GM19463 (cell line): ENCODE measurements around the gene PDPK1.
"Not testable (repeated sequence)": the region's sequence is repeated elsewhere in the genome, so short reads cannot be mapped to it uniquely, and the experiment has no call there.

Experiments
- ATAC-seq: cut with Tn5 transposase; IDR thresholded peaks from one replicate; pipeline ENCODE4 v1.9.1; 2021; ENCODE audit warnings: mild to moderate bottlenecking, moderate library complexity; ENCODE audit not compliant: unreplicated experiment

The PDPK1 gene

DNA sequence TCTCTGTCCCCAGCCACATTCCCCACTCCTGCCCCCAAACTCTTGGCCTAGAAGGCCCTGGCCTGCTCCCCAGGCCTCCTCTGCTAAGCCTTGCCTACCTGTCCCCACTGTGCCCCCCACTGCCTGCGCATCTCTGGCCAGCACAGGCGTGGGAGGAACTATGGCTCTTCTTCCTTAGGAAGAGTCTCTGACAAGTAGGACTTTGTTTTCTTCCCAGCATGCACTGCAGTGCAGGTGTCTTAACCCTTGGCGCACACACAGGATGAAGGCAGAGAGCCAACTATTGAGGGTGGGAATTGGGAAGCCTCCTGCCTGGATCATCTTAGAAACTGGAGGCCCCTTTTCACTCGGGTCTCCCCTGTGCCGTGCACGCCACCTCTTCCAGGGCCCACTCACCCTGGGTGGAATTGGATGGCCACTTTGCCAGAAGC lies 14.0 kb upstream of the PDPK1 start:
- ATAC-seq = no peak

DNA sequence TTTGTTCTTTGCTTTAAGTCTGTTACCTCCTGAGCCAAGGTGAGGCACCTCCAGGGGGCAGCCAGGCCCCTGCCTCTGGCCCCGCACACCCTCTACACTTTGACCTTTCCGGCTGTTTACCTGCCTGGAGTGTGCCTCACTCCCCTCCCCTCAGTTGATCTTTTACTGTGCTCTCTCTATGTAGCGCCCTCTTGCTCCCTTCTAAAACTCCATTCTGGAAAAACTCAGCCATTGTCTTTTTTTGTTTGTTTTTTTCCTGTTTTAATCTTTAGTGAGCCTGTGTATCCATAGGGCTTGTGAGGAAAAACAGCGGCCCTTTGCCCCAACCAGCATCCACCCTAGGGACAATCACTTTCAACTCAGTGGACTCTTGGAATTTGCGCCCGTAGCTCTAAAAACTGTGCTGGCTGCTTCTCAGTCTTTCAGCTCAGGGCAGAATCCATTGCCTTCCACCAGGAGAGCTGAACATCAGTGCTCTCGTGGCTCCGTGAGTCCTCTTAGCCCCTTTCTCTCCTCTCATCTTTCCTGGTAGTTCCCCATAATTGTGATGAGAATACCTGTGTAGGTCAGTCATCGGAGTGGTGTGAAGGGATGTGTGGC lies 13.4 kb upstream of the PDPK1 start:
- ATAC-seq = no peak

DNA sequence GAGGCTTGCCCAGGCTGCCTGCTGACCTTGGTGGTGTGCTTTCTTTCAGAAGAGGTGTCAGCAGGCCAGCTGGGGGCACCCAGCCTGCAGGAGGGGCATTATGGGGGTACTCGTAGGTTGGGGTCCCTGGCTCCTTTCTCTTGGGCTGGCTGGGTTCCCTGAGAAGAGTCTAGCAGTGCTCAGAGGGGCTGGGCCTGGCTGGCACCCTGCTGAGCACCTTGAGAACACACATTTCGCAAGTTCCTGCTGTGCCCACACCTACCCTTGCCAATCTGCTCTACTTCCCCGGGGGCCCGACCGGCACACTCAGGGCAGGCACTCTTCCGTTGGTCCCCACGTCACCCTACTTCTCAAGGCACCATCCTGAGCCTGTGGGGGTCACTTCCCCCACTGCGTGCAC lies 11.7 kb upstream of the PDPK1 start:
- ATAC-seq = no peak

DNA sequence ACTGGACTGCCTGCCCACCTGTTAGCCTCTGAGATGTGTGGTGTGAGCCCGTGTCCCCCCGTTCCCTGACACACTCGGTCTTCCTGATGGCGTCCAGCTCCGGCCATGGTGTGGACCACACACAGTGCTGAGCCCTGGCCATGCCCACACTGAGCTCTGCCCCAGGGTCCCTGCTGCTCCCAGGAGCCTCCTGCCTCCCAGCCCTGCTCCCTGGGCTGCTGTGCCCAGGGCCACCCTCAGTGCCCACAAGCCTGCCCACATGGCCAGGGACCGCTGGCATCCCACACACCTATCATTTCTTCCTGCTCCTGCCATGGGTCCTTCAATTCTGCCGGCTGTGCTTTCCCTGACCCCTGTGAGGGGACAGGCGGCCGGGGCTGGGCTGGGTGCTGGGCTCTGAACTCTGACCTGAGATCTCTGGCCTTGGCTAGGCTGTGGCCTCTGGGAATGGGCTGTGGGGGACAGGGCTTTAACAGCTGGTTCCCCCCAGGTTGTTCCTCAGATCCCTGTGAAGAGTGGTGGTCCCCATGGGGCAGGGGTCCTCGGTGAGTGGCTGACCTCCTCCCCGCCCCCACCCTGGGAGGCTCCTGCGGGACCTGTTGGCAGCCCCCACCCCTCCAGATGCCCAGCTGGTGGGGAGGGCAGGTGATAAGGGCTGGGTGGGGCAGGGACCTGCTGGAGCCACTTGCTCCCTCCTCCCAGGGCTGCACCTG lies 10.6 kb upstream of the PDPK1 start:
- ATAC-seq = no peak

DNA sequence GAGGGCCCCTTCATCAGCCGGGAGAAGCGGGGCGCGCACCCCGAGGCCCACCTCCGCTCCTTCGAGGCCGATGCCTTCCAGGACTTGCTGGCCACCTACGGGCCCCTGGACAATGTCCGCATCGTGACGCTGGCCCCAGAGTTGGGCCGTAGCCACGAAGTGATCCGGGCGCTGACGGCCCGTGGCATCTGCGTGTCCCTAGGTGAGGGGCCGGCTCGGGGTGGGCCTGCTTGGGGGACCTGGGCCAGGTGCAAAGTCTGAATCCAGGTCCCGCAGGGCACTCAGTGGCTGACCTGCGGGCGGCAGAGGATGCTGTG lies 10.1 kb upstream of the PDPK1 start:
- ATAC-seq = no peak

DNA sequence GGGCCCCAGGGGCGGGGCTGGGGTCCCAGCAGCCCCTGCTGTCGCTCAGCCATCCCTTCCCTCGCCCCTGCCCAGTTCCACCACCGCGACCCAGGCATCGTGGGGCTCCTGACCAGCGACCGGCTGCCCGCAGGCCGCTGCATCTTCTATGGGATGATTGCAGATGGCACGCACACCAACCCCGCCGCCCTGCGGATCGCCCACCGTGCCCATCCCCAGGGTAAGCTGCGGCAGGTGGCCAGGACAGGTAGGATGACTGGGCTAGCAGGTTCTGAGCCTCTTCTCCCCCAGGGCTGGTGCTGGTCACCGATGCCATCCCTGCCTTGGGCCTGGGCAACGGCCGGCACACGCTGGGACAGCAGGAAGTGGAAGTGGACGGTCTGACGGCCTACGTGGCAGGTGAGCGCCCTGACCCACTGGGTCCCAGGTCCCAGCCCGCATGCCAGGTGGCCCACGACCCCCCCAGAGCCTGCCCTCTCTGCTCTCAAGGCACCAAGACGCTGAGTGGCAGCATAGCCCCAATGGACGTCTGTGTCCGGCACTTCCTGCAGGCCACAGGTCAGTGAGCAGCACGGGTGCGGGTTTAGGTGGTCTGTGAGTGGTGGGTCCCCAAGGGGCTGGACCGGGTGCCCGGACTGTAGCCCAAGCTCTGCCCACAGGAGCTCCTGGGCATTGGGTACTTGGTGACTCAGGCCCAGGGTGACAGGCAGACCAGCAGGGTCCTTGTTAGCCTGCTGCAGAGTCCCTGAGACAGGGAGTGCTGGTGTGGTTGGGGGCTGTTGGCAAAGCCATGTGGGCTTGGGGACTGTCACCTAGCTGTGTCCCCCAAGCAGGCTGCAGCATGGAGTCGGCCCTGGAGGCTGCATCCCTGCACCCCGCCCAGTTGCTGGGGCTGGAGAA lies 9.4 kb upstream of the PDPK1 start:
- ATAC-seq = no peak

DNA sequence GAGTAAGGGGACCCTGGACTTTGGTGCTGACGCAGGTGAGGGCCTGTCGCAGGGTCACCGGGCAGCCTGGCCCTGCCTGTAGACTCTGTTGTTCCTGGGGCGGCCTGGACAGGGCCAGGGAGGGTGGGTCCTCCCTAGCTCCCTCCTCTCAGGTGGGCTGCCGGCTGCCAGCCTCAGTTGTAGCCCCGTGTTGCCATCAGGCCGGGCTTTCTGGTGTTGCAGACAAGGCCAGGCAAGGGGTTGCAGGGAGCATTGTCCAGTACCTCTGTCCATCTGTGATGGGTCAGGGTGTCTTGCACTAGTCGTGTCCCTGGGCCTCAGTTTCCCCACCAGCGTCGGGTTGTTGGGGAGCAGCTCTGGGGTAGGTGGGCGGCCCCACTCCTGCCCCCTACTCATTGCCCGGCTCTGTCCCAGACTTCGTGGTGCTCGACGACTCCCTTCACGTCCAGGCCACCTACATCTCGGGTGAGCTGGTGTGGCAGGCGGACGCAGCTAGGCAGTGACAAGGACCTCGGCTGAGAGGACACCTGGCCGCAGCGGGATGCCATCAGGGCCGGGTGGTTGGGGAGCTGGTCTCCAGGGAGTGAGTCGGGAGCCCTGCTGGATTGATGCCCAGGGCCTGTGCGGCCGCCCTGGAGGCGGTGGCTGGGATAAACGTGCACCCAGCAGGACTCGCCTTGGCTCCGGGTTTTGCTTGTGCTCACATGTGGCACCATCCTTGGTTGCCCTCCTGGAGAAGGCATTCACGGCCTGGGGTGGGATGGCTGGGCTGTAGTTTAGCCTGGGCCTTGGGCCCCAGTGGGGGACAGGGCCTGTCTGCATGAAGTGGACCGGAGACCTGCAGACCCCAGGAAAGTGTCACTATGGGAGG lies 8.5 kb upstream of the PDPK1 start:
- ATAC-seq = no peak

DNA sequence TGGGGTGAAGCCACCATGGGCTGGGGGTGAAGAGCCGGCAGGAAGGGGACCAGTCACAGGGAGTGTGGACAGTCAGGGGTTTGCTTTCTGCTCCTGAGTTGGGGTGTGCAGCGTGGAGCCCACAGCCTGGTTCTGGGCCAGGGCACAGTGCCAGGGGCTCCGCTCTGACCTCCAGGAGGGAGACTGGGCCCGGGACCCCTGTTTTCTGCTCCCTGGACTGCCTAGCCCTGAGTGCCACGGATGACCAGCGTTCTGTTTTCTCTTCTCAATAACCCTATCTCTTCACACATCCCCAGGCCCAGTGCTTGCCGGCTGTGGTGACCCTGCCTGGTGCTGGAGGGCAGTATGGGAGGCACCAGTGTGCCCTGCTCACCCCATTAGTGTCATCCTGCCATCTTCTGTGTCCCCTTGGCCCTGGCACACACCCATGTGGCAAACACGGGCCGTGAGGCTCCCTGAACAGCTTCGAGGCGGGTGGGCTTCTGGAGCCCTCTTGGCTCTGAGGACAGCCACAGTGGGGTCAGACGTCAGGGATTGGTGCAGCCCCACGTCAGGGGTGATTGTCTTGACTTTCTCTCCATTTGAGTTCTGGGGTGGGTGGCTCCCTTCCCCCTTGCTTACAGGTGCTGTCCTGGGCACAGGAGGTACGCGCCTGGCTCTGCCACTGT lies 7.7 kb upstream of the PDPK1 start:
- no peak for ATAC-seq

DNA sequence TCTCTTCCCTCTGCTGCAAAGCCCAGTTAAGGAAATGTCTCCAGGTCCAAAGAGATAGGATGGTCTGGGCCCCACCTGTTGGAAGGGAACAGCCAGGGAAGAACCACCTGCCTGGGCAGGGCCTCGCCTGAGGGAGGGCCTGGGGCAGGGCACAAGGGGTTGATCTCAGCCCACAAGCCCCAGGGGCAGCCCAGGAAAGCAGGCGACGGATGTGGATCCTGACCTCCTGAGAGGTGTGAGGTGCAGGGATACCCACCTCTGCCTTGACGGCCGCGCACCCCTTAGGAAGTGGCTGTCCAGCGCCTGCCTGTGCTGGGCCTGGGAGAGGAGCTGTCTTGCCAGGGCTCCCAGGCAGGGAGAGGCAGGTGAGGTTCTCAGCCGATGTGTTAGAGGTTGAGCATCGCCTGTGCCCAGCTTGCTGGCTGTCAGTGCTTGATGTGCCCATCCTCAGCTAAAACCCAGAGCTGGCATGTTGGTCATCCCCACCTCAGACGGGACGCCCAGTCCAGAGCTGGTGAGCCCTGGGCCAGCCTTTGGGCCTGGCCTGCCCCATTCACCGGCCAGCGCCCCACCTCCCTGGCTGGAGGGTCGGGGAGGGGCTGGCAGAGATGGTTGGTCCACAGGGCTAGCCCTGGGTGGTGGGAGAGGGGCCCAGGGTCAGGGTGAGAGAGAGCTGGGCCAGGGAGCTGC lies 7.0 kb upstream of the PDPK1 start:
- no peak for ATAC-seq

DNA sequence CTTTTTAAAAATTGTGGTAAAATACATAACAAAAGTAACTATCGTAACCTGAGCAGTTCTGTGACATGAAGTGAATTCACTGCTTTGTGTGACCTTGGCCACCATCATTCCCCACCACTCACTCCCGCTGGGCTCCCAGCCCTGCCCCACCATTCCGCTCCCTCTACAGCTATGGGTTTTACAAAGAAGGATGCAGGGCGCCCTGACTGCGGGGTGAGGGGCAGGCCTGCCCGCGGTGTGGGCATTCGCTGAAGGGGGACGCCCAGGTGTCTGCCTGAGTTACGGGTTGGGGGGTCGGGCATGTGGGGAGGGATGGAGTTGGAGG lies 6.5 kb upstream of the PDPK1 start, which contains the start of gene CEMP1:
Gene CEMP1, minus strand, starts transcription at position 38 of the 325 bp plus-strand sequence. CDS start 335 bp downstream, outside the sequence.
- ATAC-seq = no peak

DNA sequence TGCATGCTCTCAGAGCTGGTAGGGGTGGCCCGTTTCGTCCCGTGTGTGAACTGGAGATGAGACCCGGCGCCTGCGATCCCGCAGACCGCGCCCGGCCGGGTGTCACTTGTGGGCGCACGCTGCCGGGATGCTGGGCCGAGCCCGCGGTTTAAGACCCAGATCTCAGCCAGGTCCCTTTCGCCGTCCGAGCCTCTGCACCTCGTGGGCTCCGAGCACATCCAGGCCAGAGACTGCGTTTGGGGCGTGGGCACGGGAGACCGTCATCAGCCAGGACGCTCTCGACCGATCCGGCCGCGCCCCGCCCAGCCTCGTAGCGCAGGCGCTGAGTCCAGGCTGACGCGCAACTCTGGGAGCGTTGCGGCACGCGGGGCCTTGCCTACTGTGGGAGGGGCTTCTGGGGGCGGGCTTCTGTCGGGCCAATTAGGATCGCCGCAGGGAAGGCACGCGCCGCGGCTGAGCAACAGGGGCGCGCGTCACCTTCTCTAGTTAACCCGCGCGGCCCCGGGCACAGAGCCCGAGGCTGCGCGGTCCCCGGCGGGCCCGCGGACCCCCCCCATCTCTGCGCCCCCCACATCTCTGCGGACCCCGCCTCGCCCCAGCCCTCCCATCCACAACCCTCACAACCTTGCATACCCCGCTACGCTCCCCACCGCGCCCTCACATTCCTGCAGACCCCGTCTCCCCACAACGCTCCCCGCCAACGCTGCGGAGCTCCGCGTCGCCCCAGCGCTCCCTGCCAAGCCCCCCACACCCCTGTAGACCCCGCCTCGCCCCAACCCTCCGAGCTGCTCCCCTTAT lies 5.9 kb upstream of the PDPK1 start:
- peak; percentile 90 for ATAC-seq

DNA sequence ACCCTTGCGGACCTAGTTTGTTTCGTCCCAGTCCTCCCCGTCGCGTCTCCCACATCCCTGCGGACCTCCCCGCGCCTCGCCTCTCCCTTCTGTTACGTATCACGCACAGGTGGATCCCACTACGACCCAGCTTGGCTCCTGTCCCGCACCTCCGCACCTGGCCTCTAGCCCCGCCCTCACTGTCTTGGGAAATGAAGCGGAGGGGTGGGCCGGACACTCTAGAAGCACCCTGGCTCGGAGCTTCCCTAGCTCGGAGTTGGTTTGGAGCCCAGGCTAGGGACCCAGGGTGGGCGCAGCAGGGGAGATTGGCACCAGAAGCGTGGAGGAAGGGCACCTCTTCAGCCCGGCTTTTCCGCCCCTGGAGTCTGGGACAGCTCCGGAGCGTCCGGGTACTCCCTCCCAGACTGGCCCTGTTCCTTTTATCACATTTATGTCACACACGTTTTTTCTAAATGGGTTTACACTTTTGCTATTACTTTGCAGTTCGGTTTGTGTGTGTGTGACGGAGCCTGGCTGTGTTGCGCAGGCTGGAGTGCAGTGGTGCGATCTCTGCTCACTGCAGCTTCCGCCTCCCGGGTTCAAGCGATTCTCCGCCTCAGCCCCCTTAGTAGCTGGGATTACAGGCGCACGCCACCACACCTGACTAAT lies 5.2 kb upstream of the PDPK1 start:
- ATAC-seq = no peak

DNA sequence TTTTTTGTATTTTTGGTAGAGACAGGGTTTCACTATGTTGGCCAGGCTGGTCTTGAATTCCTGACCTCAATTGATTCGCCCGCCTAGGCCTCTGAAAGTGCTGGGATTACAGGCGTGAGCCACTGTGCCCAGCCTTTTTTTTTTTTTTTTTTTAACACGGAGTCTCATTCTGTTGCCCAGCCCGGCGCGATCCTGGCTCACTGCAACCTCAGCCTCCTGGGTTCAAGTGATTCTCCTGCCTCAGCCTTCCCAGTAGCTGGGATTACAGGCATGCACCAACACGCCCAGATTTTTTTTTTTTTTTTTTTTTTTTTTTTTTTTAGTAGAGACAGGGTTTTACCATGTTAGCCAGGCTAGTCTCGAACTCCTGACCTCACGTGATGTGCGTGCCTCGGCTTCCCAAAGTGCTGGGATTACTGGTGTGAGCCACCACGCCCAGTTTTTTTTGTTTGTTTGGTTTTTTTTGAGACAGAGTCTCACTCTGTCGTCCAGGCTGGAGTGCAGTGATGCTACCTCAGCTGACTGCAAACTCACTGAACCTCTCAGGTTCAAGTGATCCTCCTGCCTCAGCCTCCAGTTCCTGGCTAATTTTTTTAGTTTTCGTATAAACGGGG lies 4.6 kb upstream of the PDPK1 start:
- ATAC-seq = not testable (repeated sequence)

DNA sequence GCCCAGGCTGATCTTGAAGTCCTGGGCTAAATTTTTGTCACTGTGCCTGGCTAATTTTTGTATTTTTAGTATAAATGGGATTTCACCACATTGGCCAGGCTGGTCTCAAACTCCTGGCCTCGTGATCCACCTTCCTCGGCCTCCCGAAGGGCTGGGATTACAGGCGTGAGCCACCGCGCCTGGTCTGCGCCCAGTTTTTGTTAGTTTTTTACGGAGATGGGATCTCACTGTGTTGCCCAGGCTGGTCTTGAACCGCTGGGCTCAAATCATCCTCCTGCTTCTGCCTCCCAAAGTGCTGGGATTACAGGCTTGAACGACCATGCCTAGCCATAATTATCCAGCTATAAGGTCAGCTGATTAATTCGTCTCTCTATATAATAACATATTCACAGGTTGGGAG lies 3.9 kb upstream of the PDPK1 start:
- no peak for ATAC-seq

DNA sequence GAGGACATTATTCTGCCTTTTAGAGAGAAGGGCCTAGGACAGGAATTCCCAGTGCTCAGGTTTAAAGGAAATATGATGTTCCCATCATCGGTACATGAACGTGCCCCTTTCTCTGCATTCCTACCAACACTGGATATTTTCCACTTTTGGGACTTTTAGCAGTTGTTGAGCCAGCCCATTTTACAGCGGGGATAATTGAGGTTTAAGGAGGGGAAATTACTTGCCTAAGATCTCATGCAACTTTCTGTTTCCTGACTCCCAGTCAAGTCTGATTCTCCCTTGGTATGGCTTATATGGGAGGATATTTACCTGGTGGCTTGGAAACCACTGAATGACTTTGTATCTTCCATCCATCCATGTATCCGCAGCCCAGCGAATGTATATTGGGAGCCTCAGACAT lies 3.5 kb upstream of the PDPK1 start:
- not testable (repeated sequence) for ATAC-seq

DNA sequence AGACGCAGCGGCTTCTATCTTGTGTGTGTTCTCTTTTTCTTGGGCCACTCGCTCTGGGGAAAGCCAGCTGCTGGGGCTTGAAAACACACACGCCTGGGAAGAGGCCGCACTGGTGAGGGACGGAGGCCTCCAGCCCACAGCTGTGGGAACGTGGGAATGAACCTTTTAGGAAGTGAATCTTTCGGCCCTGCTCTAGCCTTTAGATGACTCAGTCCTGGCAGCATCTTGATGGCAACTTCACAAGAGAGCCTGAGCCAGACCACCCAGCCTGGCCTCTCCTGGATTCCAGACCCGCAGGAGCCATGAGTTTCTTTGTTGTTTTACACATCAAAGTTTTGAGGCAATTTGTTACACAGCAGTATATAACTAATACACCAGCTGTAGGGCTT lies 2.2 kb upstream of the PDPK1 start:
- ATAC-seq = no peak

DNA sequence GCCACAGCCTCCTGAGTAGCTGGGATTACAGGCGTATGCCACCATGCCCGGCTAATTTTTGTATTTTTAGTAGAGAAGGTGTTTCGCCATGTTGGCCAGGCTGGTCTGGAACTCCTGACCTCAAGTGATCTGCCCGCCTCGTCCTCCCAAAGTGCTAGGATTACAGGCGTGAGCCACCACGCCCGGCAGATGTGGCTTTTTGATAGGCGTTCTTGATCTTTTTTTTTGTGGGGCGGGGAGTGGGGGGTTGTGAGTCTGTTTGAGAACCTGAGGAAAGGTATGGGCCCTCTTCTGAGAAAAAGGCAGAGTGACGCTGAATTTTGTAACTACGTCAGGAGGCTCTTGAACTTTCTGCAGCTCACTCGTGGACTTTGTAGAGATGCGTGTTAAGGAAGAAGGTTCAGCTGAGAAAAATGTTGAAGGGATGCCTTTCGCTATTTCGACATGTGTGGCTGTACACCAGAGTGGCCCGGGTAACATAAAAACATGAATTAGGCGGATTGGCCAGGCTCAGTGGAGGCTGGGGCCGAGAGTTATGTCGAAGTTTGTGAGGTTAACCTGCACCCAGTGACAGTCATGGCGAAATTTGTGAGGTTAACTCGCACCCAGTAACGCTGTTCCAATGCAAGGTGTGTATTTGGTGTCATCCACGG lies 1.5 kb downstream of the PDPK1 start:
- not testable (repeated sequence) for ATAC-seq
